ENCODE results near the gene ITGAX. TPM values are rescaled to one million over a fixed set of nuclear protein-coding genes. Genes with fewer than 3 reads are reported as not detected.

Gene ITGAX
- total and polyA plus RNA-seq, 2 of the 8 experiments (the other 6 are each of a cell fraction or from before 2014, with no cell fraction given), result 0.30 TPM; not detected in 1

DNA sequence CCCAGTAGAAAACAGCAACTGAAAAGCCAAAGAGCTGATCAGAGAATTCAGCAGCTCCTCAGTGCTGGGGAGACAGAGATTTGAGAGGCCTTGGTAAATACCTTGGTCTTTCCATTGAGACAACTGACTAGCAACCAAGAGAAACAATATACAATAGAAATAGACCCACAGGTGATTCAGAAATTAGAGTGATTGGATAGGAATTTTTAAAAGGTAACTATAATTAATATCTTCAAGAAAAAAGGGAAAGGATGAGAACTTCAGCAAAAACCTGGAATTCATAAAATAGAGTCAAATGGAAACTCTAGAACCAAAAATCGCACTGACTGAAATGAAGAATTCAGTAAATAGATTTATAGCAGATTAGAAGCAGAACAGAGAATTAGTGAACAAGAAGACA lies 32.5 kb upstream of the ITGAX start (continued):
- no peak for TF ChIP-seq TEAD4 (IDR thresholded peaks at IDR 0.05; ENCODE audit: low read depth, low read length)
- no peak for TF ChIP-seq EZH2 (IDR thresholded peaks at IDR 0.05; ENCODE audit: low read depth, low read length, severe bottlenecking)
- TF ChIP-seq, protein P1, sequence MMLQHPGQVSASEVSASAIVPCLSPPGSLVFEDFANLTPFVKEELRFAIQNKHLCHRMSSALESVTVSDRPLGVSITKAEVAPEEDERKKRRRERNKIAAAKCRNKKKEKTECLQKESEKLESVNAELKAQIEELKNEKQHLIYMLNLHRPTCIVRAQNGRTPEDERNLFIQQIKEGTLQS (IDR thresholded peaks at IDR 0.05; ENCODE audit: insufficient read depth, low read depth, low read length), result no peak
- TF ChIP-seq HDAC2 (IDR thresholded peaks at IDR 0.05; ENCODE audit: borderline replicate concordance in 1 of 2, low read depth in 2 of 2, low read length in 2 of 2), result no peak
- TF ChIP-seq TCF12 (IDR thresholded peaks at IDR 0.05; ENCODE audit: low read depth, low read length), result no peak
- TF ChIP-seq POU5F1 (IDR thresholded peaks at IDR 0.05; ENCODE audit: low read depth, low read length), result no peak
- TF ChIP-seq JUND (IDR thresholded peaks at IDR 0.05; ENCODE audit: low read length), result no peak
- TF ChIP-seq GABPA (IDR thresholded peaks at IDR 0.05; ENCODE audit: borderline replicate concordance, insufficient read depth, low read length), result no peak

Data from H1 (cell line).